ENCODE data around the gene BMPR1B.

DNA sequence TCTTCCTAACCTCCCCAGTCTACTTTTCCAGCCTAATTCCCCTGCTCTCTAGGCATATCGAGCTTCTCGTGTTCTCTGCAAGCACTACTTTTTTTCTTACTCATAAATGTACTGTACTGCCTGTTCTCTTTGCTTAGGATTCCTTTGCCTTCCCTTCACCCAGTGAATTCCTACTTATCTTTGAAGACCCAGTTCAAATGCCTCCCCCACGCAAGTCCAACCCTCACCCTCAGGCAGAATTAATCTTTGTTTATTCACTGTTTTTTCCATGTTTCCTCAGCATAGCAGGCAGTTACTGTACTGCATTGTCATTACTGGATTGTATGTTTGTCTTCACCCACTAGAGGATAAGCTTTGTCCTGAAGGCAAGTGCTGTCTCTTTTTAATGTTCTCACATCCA lies 287.7 kb downstream of the BMPR1B start:
- TF ChIP-seq POLR2A (IDR thresholded peaks at IDR 0.05; ENCODE audit: low read depth, low read length) (no peak), NFE2L2 (IDR thresholded peaks at IDR 0.05; ENCODE audit: low read depth, low read length) (no peak), CTCF (conservative IDR thresholded peaks at IDR 0.05; ENCODE audit: low read depth, low read length) (no peak), RFX5 (IDR thresholded peaks at IDR 0.05; ENCODE audit: low read depth, low read length) (no peak), CEBPB (IDR thresholded peaks at IDR 0.05; ENCODE audit: low read depth, low read length) (no peak)

All from IMR-90 (cell line).